Esophagus muscularis mucosa (tissue), 4 donors: ENCODE data around the gene GSG1L2.

ENCODE experiments used
- EP300 ChIP-seq: sonication (generic); formaldehyde crosslinking; IDR thresholded peaks from one replicate; pipeline ENCODE4 v1.6.1; 2017; ENCODE audit warnings: antibody characterized with exemption
- POLR2A ChIP-seq: fragments of 450-650 bp; IDR thresholded peaks from one replicate; pipeline ENCODE4 v1.6.1; 2017; ENCODE audit warnings: antibody characterized with exemption, moderate library complexity, mild to moderate bottlenecking, low read depth
- TF ChIP-seq, protein P1 (sequence below), 3 experiments: fragments of 200-600 bp in 2 of 3; fragments of 450-650 bp in 1 of 3; sonication (generic) in 2 of 3; IDR thresholded peaks; one replicate each; pipeline ENCODE4 v1.5.1; 2017 to 2019; ENCODE audit warnings: antibody characterized with exemption in 3 of 3, mild to moderate bottlenecking in 2 of 3, moderate library complexity in 1 of 3

DNA sequence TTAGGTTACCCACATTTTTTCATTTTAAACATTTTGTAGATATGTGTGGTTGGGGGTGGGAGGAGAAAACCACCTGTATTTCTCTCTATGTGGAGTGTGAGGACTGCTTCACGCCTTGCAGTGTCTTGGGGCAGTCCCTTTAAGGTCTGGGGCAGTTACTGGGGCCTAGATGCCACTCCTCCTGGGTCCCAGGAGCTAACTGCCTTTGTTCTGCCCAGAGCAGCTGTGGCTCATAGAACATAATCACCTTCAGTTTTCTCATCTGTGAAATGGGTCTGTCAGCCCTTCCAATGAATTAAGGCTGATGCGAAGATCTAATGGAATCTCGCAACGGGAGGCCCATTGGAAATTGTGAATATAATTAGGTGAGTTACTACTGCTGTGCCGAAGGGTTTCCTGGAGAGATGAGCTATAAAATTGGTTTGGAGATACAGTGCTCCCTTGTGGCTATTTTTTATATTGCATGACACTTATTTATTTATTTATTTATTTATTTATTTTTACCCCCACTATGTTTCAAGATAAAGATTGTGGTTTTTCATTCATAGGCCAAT, 53.4 kb downstream of the GSG1L2 start:
- TF ChIP-seq, protein P1, sequence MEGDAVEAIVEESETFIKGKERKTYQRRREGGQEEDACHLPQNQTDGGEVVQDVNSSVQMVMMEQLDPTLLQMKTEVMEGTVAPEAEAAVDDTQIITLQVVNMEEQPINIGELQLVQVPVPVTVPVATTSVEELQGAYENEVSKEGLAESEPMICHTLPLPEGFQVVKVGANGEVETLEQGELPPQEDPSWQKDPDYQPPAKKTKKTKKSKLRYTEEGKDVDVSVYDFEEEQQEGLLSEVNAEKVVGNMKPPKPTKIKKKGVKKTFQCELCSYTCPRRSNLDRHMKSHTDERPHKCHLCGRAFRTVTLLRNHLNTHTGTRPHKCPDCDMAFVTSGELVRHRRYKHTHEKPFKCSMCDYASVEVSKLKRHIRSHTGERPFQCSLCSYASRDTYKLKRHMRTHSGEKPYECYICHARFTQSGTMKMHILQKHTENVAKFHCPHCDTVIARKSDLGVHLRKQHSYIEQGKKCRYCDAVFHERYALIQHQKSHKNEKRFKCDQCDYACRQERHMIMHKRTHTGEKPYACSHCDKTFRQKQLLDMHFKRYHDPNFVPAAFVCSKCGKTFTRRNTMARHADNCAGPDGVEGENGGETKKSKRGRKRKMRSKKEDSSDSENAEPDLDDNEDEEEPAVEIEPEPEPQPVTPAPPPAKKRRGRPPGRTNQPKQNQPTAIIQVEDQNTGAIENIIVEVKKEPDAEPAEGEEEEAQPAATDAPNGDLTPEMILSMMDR (IDR thresholded peaks at IDR 0.05): peak; percentile 17 to 64 (median 62)
- TF ChIP-seq POLR2A (no peak), EP300 (no peak)
